PC-9 (cell line): ENCODE measurements around the gene LIN28B. TPM values are rescaled to one million over a fixed set of nuclear protein-coding genes. Genes with fewer than 3 reads are reported as not detected.
"Not testable (repeated sequence)": the region's sequence is repeated elsewhere in the genome, so short reads cannot be mapped to it uniquely, and the experiment has no call there.

Source experiments
- BruUV-seq: library from RNA; stranded (reverse); fragments of 400-500 nt; replicated peaks from 2 replicates; lab custom pipeline; 2021; lab: Mats Ljungman, UMichigan
- CTCF ChIA-PET: fragments of 300-600 bp; sonication (Branson Sonifier 250); formaldehyde crosslinking; loops from one replicate; lab custom pipeline; 2022; ENCODE audit warnings: antibody characterized with exemption; lab: Charles Lee
- POLR2A ChIA-PET: fragments of 300-600 bp; sonication (Branson Sonifier 250); formaldehyde crosslinking; loops from one replicate; lab custom pipeline; 2022; ENCODE audit warnings: antibody characterized with exemption; ENCODE audit not compliant: unreplicated experiment; lab: Charles Lee
- DNase-seq, 2 experiments: peaks; one replicate each; pipeline versions ENCODE4 v3.0.0 to v3.0.0-alpha.2; 2015 to 2022; ENCODE audit warnings: mixed read lengths in 1 of 2
- H2AFZ ChIP-seq: fragments of 200-600 bp; sonication (generic); 2 replicates; pipeline ENCODE4 v1.8.1; 2017; ENCODE audit warnings: antibody characterized with exemption
- H3F3A ChIP-seq: fragments of 200-600 bp; sonication (generic); 2 replicates; pipeline ENCODE4 v1.8.1; 2017; ENCODE audit warnings: antibody characterized with exemption, mild to moderate bottlenecking, low read depth; ENCODE audit not compliant: insufficient read depth
- H3K27ac ChIP-seq: fragments of 200-600 bp; sonication (generic); 2 replicates; pipeline ENCODE4 v1.6.1; 2016; ENCODE audit warnings: mixed run types
- H3K27me3 ChIP-seq: fragments of 200-600 bp; sonication (generic); 2 replicates; pipeline ENCODE4 v1.6.1; 2016; ENCODE audit warnings: low read depth, mixed run types; ENCODE audit not compliant: insufficient read depth
- H3K36me3 ChIP-seq: fragments of 200-600 bp; sonication (generic); 2 replicates; pipeline ENCODE4 v1.6.1; 2016; ENCODE audit warnings: low read depth, mixed run types
- H3K4me1 ChIP-seq: fragments of 200-600 bp; sonication (generic); replicated peaks from 2 replicates; pipeline ENCODE4 v1.6.1; 2016; ENCODE audit warnings: mixed run types; ENCODE audit not compliant: insufficient read depth
- H3K4me2 ChIP-seq: fragments of 200-600 bp; sonication (generic); 2 replicates; pipeline ENCODE4 v1.6.1; 2017; ENCODE audit warnings: mixed run types
- H3K4me3 ChIP-seq: fragments of 200-600 bp; sonication (generic); 2 replicates; pipeline ENCODE4 v1.6.1; 2016; ENCODE audit warnings: mixed run types
- H3K79me2 ChIP-seq: fragments of 200-600 bp; sonication (generic); 2 replicates; pipeline ENCODE4 v1.6.1; 2017; ENCODE audit warnings: low read depth, mixed run types
- H3K9me2 ChIP-seq: fragments of 200-600 bp; sonication (generic); 2 replicates; pipeline ENCODE4 v1.8.1; 2017; ENCODE audit warnings: mild to moderate bottlenecking; ENCODE audit not compliant: insufficient read depth
- H3K9me3 ChIP-seq: fragments of 200-600 bp; sonication (generic); 2 replicates; pipeline ENCODE4 v1.8.1; 2016; ENCODE audit warnings: low read depth; ENCODE audit not compliant: insufficient read depth
- H4K20me1 ChIP-seq: fragments of 200-600 bp; sonication (generic); 2 replicates; pipeline ENCODE4 v1.8.1; 2017; ENCODE audit not compliant: insufficient read depth
- CTCF ChIP-seq: fragments of 200-600 bp; sonication (generic); conservative IDR thresholded peaks from 2 replicates; pipeline ENCODE4 v1.6.1; 2017; ENCODE audit warnings: mixed run types, antibody characterized with exemption, mild to moderate bottlenecking, moderate library complexity
- EZH2 ChIP-seq: fragments of 200-600 bp; sonication (generic); IDR thresholded peaks from 2 replicates; pipeline ENCODE4 v1.8.0; 2017; ENCODE audit warnings: antibody characterized with exemption, low read depth
- intact Hi-C: fragments of 100-400 bp; cut with micrococcal nuclease; formaldehyde crosslinking; loops from one replicate; pipeline ENCODE4 v1.10.0; 2022; ENCODE audit not compliant: unreplicated experiment
- total RNA-seq: library from RNA; stranded (reverse); gene quantifications from 2 replicates; pipeline ENCODE4 v1.2.3, GENCODE V29; 2021

LIN28B gene
- total RNA-seq, 1 experiment from 2014 or later = not detected

- H3F3A ChIP-seq = no peaks in the 10 kb centered on the region
- BruUV-seq = no TSS peak
- no peaks in the 10 kb centered on the region for H3K79me2 ChIP-seq
- no peaks in the 10 kb centered on the region for H3K36me3 ChIP-seq
- ChIA-PET POLR2A (no interaction called here), CTCF (no interaction called here)
- no peaks in the 10 kb centered on the region for H3K27me3 ChIP-seq
- H3K4me2 ChIP-seq = no peak overlapping the region
- 0 out of 2 replicates have a peak, but pooled peaks cover 7% of the 10 kb centered on the region for H3K9me2 ChIP-seq
- H3K4me3 ChIP-seq = no peak overlapping the region
- H3K4me1 ChIP-seq = no peaks in the 10 kb centered on the region
- H3K9me3 ChIP-seq = no peaks in the 10 kb centered on the region
- no peak overlapping the region for H3K27ac ChIP-seq
- no peak for TF ChIP-seq CTCF
- no peak for TF ChIP-seq EZH2
- no peak overlapping the region for H2AFZ ChIP-seq
- H4K20me1 ChIP-seq = no peaks in the 10 kb centered on the region
- no peak for DNase-seq
- intact Hi-C loops = no loop called here
Measured at GRCh38 chr6:104952911-104953399, 4.0 kb upstream of the LIN28B start.

- H3K79me2 ChIP-seq, BruUV-seq, H3K27ac ChIP-seq, H3K36me3 ChIP-seq, H3K9me2 ChIP-seq, H2AFZ ChIP-seq, POLR2A ChIA-PET, intact Hi-C loops, H3K4me2 ChIP-seq, H3K27me3 ChIP-seq, CTCF ChIA-PET, H3K9me3 ChIP-seq, H3F3A ChIP-seq, H3K4me1 ChIP-seq, DNase-seq, H3K4me3 ChIP-seq, H4K20me1 ChIP-seq: not testable (repeated sequence)
Measured at GRCh38 chr6:104953400-104954189, 3.3 kb upstream of the LIN28B start.

- no peaks in the 10 kb centered on the region for H3K9me3 ChIP-seq
- no peaks in the 10 kb centered on the region for H3K4me1 ChIP-seq
- no TSS peak for BruUV-seq
- no peak overlapping the region for H2AFZ ChIP-seq
- POLR2A ChIA-PET = interaction anchor here (0.6 kb wide), 1 partner anchor 1417 kb away, joined by 10 read pairs; no protein-coding TSS in a partner anchor
- no peak overlapping the region for H3K4me2 ChIP-seq
- H3K79me2 ChIP-seq = no peaks in the 10 kb centered on the region
- no peaks in the 10 kb centered on the region for H3K36me3 ChIP-seq
- no peaks in the 10 kb centered on the region for H3F3A ChIP-seq
- intact Hi-C loops = no loop called here
- DNase-seq = no peak
- no peak overlapping the region for H3K27ac ChIP-seq
- H4K20me1 ChIP-seq = no peaks in the 10 kb centered on the region
- no peak overlapping the region for H3K4me3 ChIP-seq
- CTCF ChIA-PET = no interaction called here
- TF ChIP-seq CTCF = no peak
- TF ChIP-seq EZH2 = no peak
- 0 out of 2 replicates have a peak, but pooled peaks cover 7% of the 10 kb centered on the region for H3K9me2 ChIP-seq
- H3K27me3 ChIP-seq = no peaks in the 10 kb centered on the region
Measured at GRCh38 chr6:104954190-104954797, 2.6 kb upstream of the LIN28B start.
